Hematopoietic multipotent progenitor cell (in vitro differentiated cells): ENCODE data around the gene ITK. TPM values are rescaled to one million over a fixed set of nuclear protein-coding genes. Genes with fewer than 3 reads are reported as not detected.

Source experiments
- DNase-seq, 3 donors: peaks; one replicate each; pipeline ENCODE4 v3.0.0-alpha.2; 2011 to 2015; ENCODE audit warnings: low read depth in 2 of 3, low spot score in 2 of 3
- total RNA-seq: library from RNA; depleted of rRNA; stranded (reverse); fragments of >200 nt; gene quantifications from one replicate; pipeline ENCODE4 v1.2.3, GENCODE V29; 2012

The ITK gene
- total RNA-seq, 1 donor, result 0.27 TPM

DNA sequence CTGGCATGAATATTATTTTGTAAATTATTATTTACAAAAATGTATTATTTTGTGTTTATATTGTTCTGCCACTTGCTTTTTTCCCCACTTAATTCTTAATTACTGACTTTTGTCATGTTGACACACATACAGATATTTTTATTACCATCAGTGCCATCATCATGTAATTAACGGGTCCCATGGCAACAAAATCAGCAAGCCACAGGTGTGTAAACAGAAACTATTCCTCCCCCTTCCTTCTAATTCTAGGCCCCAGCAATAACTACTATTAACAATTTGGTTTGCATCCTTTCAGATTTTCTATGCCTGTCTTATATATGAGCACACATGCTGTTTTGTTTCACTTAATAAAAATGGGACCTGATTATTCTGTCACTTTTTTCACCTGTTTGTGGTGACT, 114.6 kb downstream of the ITK start:
- no peak for DNase-seq

DNA sequence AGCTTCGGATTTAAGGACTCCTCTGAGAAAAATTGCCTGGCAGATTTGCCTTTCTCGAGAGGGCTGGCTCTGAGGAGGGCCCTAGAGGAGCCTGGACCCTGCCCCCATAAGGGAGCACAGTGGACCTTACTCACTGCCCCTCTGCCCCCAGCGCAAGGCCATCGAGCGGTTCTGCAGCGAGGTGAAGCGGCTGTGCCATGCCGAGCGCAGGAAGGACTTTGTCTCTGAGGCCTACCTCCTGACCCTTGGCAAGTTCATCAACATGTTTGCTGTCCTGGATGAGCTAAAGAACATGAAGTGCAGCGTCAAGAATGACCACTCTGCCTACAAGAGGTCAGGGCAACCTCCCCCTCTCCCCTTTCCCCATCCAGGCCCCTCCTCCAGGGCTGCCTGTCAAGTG, 119.9 kb downstream of the ITK start:
- no peak for DNase-seq

DNA sequence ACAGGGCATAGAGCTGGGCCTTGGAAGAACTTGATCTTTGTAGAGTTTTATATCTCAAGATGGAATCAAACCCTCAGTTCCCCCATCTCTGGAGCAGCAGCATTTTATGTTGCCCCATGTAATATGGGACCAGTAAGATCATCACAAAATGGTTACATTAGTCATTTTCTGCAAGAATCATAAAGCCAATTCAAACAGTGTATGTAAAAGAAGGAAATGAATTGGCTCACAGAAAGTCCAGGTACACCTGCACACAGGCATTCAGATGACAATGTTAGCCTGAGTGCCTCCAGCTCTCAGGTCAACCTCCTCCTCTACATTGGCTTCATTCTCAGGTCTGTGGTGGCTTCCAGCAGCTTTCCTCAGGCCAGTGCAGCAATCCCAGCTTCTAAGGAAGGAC, 120.4 kb downstream of the ITK start:
- DNase-seq, result no peak

DNA sequence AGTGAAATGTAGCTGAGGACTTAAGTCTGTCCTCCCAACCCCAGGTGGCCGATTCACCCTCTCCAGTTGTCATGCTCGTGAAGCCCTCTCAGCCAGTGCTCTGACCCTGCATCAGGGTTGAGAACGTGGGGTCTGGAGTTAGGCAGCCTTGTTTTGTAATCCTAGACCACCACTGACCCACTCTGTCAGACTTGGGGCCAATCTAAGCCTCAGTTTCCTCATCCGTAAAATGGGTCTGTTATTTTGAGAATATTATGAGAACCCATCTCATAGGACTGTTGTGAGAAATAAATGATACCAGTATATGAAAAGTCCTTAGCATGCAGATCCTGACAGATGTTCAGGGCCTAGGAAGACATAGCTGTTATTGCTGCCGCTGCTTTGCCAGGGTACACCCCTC, 122.4 kb downstream of the ITK start:
- no peak for DNase-seq

DNA sequence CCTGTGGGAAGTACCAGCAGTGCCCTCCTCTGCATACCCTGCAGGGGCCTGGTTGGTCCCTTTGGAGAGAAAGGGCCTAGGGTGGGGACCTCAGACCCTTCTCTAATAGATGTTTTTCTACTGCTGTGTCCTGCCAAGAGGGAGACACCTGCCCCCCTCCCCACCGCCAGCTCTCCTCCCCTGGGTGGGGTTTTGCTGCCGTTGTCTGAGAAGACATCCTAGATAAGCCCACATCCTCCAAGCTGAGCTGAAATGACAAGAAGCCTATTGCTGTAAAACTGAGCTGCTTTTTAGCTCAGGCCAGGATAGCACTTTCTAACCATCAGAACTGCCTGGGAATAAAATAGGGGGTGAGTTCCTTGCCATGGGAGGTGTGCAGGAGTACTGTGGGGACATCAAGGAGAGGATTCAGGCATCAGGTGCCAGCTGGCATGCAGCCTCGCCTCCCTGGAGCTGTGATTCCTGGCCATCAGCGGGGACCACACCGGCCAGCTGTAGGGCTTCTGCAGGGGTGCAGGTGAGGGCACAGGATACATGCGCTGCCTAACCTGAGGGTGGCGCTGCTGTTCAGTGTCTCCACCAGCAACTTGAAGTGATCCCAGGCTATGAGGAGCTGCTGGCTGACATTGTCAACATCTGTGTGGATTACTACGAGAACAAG, 123.2 kb downstream of the ITK start:
- DNase-seq, result peak in 1 of 3 donors; percentile 22

Other genes starting within 250 kb of the ITK start
- not detected for gene TIMD4, start 217.6 kb upstream of the ITK start, total RNA-seq
- 0.54 TPM for gene HAVCR1, start 121.7 kb upstream of the ITK start, total RNA-seq
- gene HAVCR2, start 71.8 kb upstream of the ITK start, total RNA-seq, result 5.9 TPM
- 6.2 TPM for gene MED7, start 38.0 kb upstream of the ITK start, total RNA-seq
- gene GARIN3, start 14.6 kb upstream of the ITK start, total RNA-seq, result not detected
- 191 TPM for gene CYFIP2, start 85.3 kb downstream of the ITK start, total RNA-seq